ENCODE results near the gene ROR1. TPM values are rescaled to one million over a fixed set of nuclear protein-coding genes. Genes with fewer than 3 reads are reported as not detected.

Gene ROR1
- total and polyA plus RNA-seq, 10 of the 15 experiments (the other 5 are each of a cell fraction or from before 2014, with no cell fraction given): 0.02 to 0.08 (median 0.05) TPM; not detected in 6

- no peak for TF ChIP-seq IRF3 (IDR thresholded peaks at IDR 0.05)
- TF ChIP-seq BCL3 (IDR thresholded peaks at IDR 0.05; ENCODE audit: borderline replicate concordance, insufficient read depth, low read depth, low read length, poor library complexity, severe bottlenecking): no peak
- no peak for TF ChIP-seq SMC3 (IDR thresholded peaks at IDR 0.05; ENCODE audit: borderline replicate concordance, low read length)
- no peak for TF ChIP-seq STAT3 (IDR thresholded peaks at IDR 0.05; ENCODE audit: low read depth, low read length)
- TF ChIP-seq ZNF207 (IDR thresholded peaks at IDR 0.05; ENCODE audit: borderline replicate concordance): no peak
- TF ChIP-seq YBX1 (IDR thresholded peaks at IDR 0.05): no peak
- TF ChIP-seq MTA2 (IDR thresholded peaks at IDR 0.05; ENCODE audit: low read depth): no peak
- no peak for TF ChIP-seq NFIC (IDR thresholded peaks at IDR 0.05; ENCODE audit: low read depth, low read length)
- no peak for TF ChIP-seq CBX5 (IDR thresholded peaks at IDR 0.05; ENCODE audit: low read depth)
- no peak for TF ChIP-seq E4F1 (IDR thresholded peaks at IDR 0.05; ENCODE audit: borderline replicate concordance, partially characterized antibody)
These were observed 402.8 kb downstream of the ROR1 start (continued) for GRCh38 chr1:64176659-64177058.
